Measurements from ENCODE around the gene MYDGF.

GRCh38 chr19:4686700-4687099 is 16.6 kb upstream of the MYDGF start:
- TF ChIP-seq, protein P1, sequence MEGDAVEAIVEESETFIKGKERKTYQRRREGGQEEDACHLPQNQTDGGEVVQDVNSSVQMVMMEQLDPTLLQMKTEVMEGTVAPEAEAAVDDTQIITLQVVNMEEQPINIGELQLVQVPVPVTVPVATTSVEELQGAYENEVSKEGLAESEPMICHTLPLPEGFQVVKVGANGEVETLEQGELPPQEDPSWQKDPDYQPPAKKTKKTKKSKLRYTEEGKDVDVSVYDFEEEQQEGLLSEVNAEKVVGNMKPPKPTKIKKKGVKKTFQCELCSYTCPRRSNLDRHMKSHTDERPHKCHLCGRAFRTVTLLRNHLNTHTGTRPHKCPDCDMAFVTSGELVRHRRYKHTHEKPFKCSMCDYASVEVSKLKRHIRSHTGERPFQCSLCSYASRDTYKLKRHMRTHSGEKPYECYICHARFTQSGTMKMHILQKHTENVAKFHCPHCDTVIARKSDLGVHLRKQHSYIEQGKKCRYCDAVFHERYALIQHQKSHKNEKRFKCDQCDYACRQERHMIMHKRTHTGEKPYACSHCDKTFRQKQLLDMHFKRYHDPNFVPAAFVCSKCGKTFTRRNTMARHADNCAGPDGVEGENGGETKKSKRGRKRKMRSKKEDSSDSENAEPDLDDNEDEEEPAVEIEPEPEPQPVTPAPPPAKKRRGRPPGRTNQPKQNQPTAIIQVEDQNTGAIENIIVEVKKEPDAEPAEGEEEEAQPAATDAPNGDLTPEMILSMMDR (conservative IDR thresholded peaks at IDR 0.05): no peak
- no peak for TF ChIP-seq ZFX (IDR thresholded peaks at IDR 0.05)

All from C4-2B (cell line).